H1 (cell line): ENCODE measurements around the gene TYRP1. TPM values are rescaled to one million over a fixed set of nuclear protein-coding genes. Genes with fewer than 3 reads are reported as not detected.

Experiments
- CTCF ChIA-PET: fragments of 300-600 bp; sonication (Branson Sonifier 250); formaldehyde crosslinking; loops from one replicate; lab custom pipeline; 2021; ENCODE audit not compliant: partially characterized antibody; lab: Charles Lee
- POLR2A ChIA-PET: fragments of 300-600 bp; sonication (Branson Sonifier 250); formaldehyde crosslinking; loops from one replicate; lab custom pipeline; 2021; ENCODE audit warnings: inconsistent platforms; ENCODE audit not compliant: partially characterized antibody; lab: Charles Lee
- DNase-seq, 2 experiments: peaks; one replicate each; pipeline versions ENCODE4 v3.0.0 to v3.0.0-alpha.2; 2010 to 2022; ENCODE audit warnings: low spot score in 2 of 2, low read depth in 1 of 2, mixed read lengths in 1 of 2
- FAIRE-seq: peaks from 2 replicates; lab custom pipeline; 2011; peaks lifted over from hg19 to GRCh38; lab: Jason Lieb, UNC
- H2AFZ ChIP-seq: 2 replicates; pipeline ENCODE4 v1.8.1; 2012; ENCODE audit warnings: low read length, inconsistent platforms
- H2AK5ac ChIP-seq: 2 replicates; pipeline ENCODE4 v1.6.1; 2013; ENCODE audit warnings: low read depth, low read length
- H2BK120ac ChIP-seq: replicated peaks from 2 replicates; pipeline ENCODE3; 2013; ENCODE audit warnings: low read depth, low read length, inconsistent platforms
- H2BK12ac ChIP-seq: 2 replicates; pipeline ENCODE4 v1.6.1; 2013; ENCODE audit warnings: low read depth, low read length
- H2BK15ac ChIP-seq: 2 replicates; pipeline ENCODE4 v1.6.1; 2013; ENCODE audit warnings: low read length
- H2BK20ac ChIP-seq: 2 replicates; pipeline ENCODE4 v1.6.1; 2013; ENCODE audit warnings: low read length
- H2BK5ac ChIP-seq: 2 replicates; pipeline ENCODE4 v1.6.1; 2013; ENCODE audit warnings: low read depth, low read length
- H3K14ac ChIP-seq: 2 replicates; pipeline ENCODE4 v1.6.1; 2013; ENCODE audit warnings: inconsistent platforms; ENCODE audit not compliant: insufficient read length
- H3K18ac ChIP-seq: 2 replicates; pipeline ENCODE4 v1.6.1; 2013; ENCODE audit warnings: low read length; ENCODE audit errors: extremely low read depth
- H3K23ac ChIP-seq: 2 replicates; pipeline ENCODE4 v1.6.1; 2013; ENCODE audit warnings: inconsistent platforms; ENCODE audit not compliant: insufficient read length
- H3K23me2 ChIP-seq: 2 replicates; pipeline ENCODE4 v1.6.1; 2013; ENCODE audit warnings: low read depth, low read length
- H3K27ac ChIP-seq: 2 replicates; pipeline ENCODE4 v1.6.1; 2011; ENCODE audit warnings: low read depth, low read length, inconsistent platforms
- H3K27me3 ChIP-seq, 4 experiments: replicated peaks in 1 of 4; 1 replicate in 1 of 4; 2 replicates in 3 of 4; pipeline versions ENCODE4 v1.6.1 to v1.8.1; 2011 to 2013; ENCODE audit warnings: low read length in 3 of 4, mild to moderate bottlenecking in 3 of 4, inconsistent platforms in 2 of 4, mixed read lengths in 2 of 4, moderate library complexity in 1 of 4; ENCODE audit not compliant: control insufficient read depth in 3 of 4, insufficient read depth in 3 of 4; ENCODE audit errors: extremely low read depth in 1 of 4
- H3K36me3 ChIP-seq, 4 experiments: 2 replicates each; pipeline versions ENCODE4 v1.6.1 to v1.8.1; 2011 to 2013; ENCODE audit warnings: mild to moderate bottlenecking in 4 of 4, low read length in 3 of 4, moderate library complexity in 2 of 4, control low read depth in 1 of 4, inconsistent platforms in 1 of 4; ENCODE audit not compliant: insufficient read depth in 4 of 4, control insufficient read depth in 2 of 4
- H3K4ac ChIP-seq: replicated peaks from 2 replicates; pipeline ENCODE3; 2013; ENCODE audit warnings: low read length, low read depth, mixed read lengths, inconsistent platforms; ENCODE audit not compliant: insufficient read length
- H3K4me1 ChIP-seq, 4 experiments: replicated peaks in 1 of 4; 1 replicate in 1 of 4; 2 replicates in 3 of 4; pipeline versions ENCODE4 v1.6.1 to v1.8.1; 2011 to 2013; ENCODE audit warnings: low read length in 3 of 4, inconsistent platforms in 2 of 4, mixed read lengths in 1 of 4; ENCODE audit not compliant: insufficient read depth in 4 of 4, control insufficient read depth in 3 of 4
- H3K4me2 ChIP-seq, 2 experiments: 2 replicates each; pipeline versions ENCODE4 v1.6.1 to v1.8.1; 2011 to 2013; ENCODE audit warnings: low read depth in 2 of 2, low read length in 2 of 2, control low read depth in 1 of 2, inconsistent platforms in 1 of 2, mild to moderate bottlenecking in 1 of 2; ENCODE audit not compliant: insufficient read depth in 1 of 2
- H3K4me3 ChIP-seq, 4 experiments: fragments of 200-600, 300-600 bp in 1 of 4; sonication (generic), shearing (Covaris generic), sonication (Bioruptor Twin) in 1 of 4; 2 replicates each; pipeline versions ENCODE4 v1.5.1 to v1.8.1; 2011 to 2016; ENCODE audit warnings: low read length in 4 of 4, low read depth in 3 of 4, control low read depth in 2 of 4, inconsistent platforms in 2 of 4, mild to moderate bottlenecking in 2 of 4, mixed read lengths in 1 of 4, moderate library complexity in 1 of 4; ENCODE audit not compliant: insufficient read depth in 2 of 4; ENCODE audit errors: extremely low read depth in 1 of 4
- H3K56ac ChIP-seq: replicated peaks from 2 replicates; pipeline ENCODE3; 2013; ENCODE audit warnings: low read depth, mild to moderate bottlenecking, mixed read lengths, low read length, inconsistent platforms; ENCODE audit not compliant: insufficient read length
- H3K79me1 ChIP-seq: 2 replicates; pipeline ENCODE4 v1.6.1; 2013; ENCODE audit warnings: low read depth, low read length, control low read depth
- H3K79me2 ChIP-seq, 2 experiments: 2 replicates each; pipeline versions ENCODE4 v1.6.1 to v1.8.1; 2012 to 2013; ENCODE audit warnings: low read length in 2 of 2, mild to moderate bottlenecking in 2 of 2, inconsistent platforms in 1 of 2; ENCODE audit not compliant: insufficient read depth in 2 of 2, control insufficient read depth in 1 of 2
- H3K9ac ChIP-seq, 4 experiments: replicated peaks in 1 of 4; 1 replicate in 1 of 4; 2 replicates in 3 of 4; pipeline versions ENCODE4 v1.6.1 to v1.8.1; 2011 to 2013; ENCODE audit warnings: low read depth in 3 of 4, low read length in 3 of 4, control low read depth in 2 of 4, mild to moderate bottlenecking in 2 of 4, moderate library complexity in 2 of 4, inconsistent platforms in 1 of 4; ENCODE audit errors: extremely low read depth in 1 of 4
- H3K9me3 ChIP-seq, 2 experiments: 2 replicates each; pipeline versions ENCODE4 v1.6.1 to v1.8.1; 2012 to 2013; ENCODE audit warnings: mild to moderate bottlenecking in 2 of 2, moderate library complexity in 2 of 2, control low read depth in 1 of 2, inconsistent platforms in 1 of 2, low read depth in 1 of 2, low read length in 1 of 2, mixed read lengths in 1 of 2; ENCODE audit not compliant: insufficient read depth in 2 of 2
- H4K20me1 ChIP-seq, 2 experiments: replicated peaks in 1 of 2; 2 replicates each; pipeline versions ENCODE3 to v1.8.1; 2011 to 2013; ENCODE audit warnings: inconsistent platforms in 2 of 2, low read length in 2 of 2, mild to moderate bottlenecking in 1 of 2; ENCODE audit not compliant: insufficient read depth in 2 of 2, control insufficient read depth in 1 of 2
- H4K5ac ChIP-seq: 2 replicates; pipeline ENCODE4 v1.6.1; 2013; ENCODE audit warnings: low read length, low read depth, mixed read lengths, inconsistent platforms; ENCODE audit not compliant: insufficient read length
- H4K8ac ChIP-seq: 2 replicates; pipeline ENCODE4 v1.8.0; 2013; ENCODE audit warnings: mild to moderate bottlenecking, moderate library complexity, low read length, inconsistent platforms; ENCODE audit not compliant: insufficient read depth; ENCODE audit errors: extremely low read depth
- H4K91ac ChIP-seq: replicated peaks from 2 replicates; pipeline ENCODE3; 2013; ENCODE audit warnings: low read length, mixed read lengths, inconsistent platforms; ENCODE audit not compliant: insufficient read length
- CBX8 ChIP-seq: fragments of 300-800, 300-1000 bp; sonication (generic); IDR thresholded peaks from 2 replicates; pipeline ENCODE4 v1.7.1; 2016; ENCODE audit warnings: low read depth, low read length, borderline replicate concordance
- CHD2 ChIP-seq: IDR thresholded peaks from 2 replicates; pipeline ENCODE4 v1.6.1; 2012; ENCODE audit warnings: low read length, improper control_type of control experiment
- EGR1 ChIP-seq: IDR thresholded peaks from 2 replicates; pipeline ENCODE4 v1.6.1; 2011; ENCODE audit warnings: low read depth, low read length, borderline replicate concordance
- EP300 ChIP-seq, 2 experiments: IDR thresholded peaks; 1 replicate in 1 of 2; 2 replicates in 1 of 2; pipeline ENCODE4 v1.6.1; 2011 to 2012; ENCODE audit warnings: low read depth in 2 of 2, low read length in 2 of 2, mild to moderate bottlenecking in 2 of 2, borderline replicate concordance in 1 of 2, inconsistent platforms in 1 of 2, moderate library complexity in 1 of 2
- HDAC2 ChIP-seq, 2 experiments: fragments of 300-600 bp in 1 of 2; sonication (generic) in 1 of 2; IDR thresholded peaks; 2 replicates each; pipeline ENCODE4 v1.6.1; 2011 to 2012; ENCODE audit warnings: low read depth in 2 of 2, low read length in 2 of 2, mild to moderate bottlenecking in 2 of 2, moderate library complexity in 2 of 2, borderline replicate concordance in 1 of 2, inconsistent platforms in 1 of 2
- TCF12 ChIP-seq: IDR thresholded peaks from 2 replicates; pipeline ENCODE4 v1.6.1; 2011; ENCODE audit warnings: low read depth, mild to moderate bottlenecking, low read length
- polyA plus RNA-seq, 7 experiments: library from polyadenylated mRNA; depleted of rRNA in 3 of 7; stranded (reverse) in 5 of 7; unstranded in 2 of 7; fragments of >200 nt in 5 of 7; fragments of 200-250 nt in 2 of 7; gene quantifications; 1 replicate in 5 of 7; 2 replicates in 1 of 7; 4 replicates in 1 of 7; pipeline versions ENCODE4 v1.2.1 to v1.2.3, GENCODE V29; 2011 to 2013; ENCODE audit warnings: missing spikeins in 2 of 7, mixed read lengths in 2 of 7
- total RNA-seq: library from RNA; stranded (reverse); fragmentation: NEBNext Ultra II Directional; extraction: Animal tissue kit (Norgen Biotek cat#: 25700); gene quantifications from 2 replicates; pipeline ENCODE4 v1.2.1, GENCODE V29; 2021

The TYRP1 gene
- total and polyA plus RNA-seq, 2 of the 8 experiments (the other 6 are each of a cell fraction or from before 2014, with no cell fraction given) = 0.15 TPM; not detected in 1

- Histone ChIP-seq H3K4ac (no peak overlapping the region), H3K79me1 (no peaks in the 10 kb centered on the region), H2BK12ac (no peak overlapping the region), H3K9ac (no peak overlapping the region), H3K23ac (no peak overlapping the region), H2AFZ (no peak overlapping the region; the same call in 1 of the 2 replicates), H3K18ac (no peak overlapping the region), H3K27ac (no peak overlapping the region), H2BK15ac (no peak overlapping the region), H4K8ac (no peak overlapping the region), H2BK120ac (no peak overlapping the region), H3K4me3 (no peak overlapping the region), H3K36me3 (no peaks in the 10 kb centered on the region), H2BK5ac (no peak overlapping the region), H3K9me3 (peaks cover 0 to 4% of the 10 kb centered on the region in 2 experiments; a peak in 2 of 4 replicates), H3K79me2 (no peaks in the 10 kb centered on the region), H3K56ac (no peak overlapping the region), H3K23me2 (no peaks in the 10 kb centered on the region), H2BK20ac (no peak overlapping the region), H4K91ac (no peak overlapping the region), H3K4me2 (no peak overlapping the region), H4K20me1 (no peaks in the 10 kb centered on the region), H3K27me3 (no peaks in the 10 kb centered on the region), H3K4me1 (no peaks in the 10 kb centered on the region), H2AK5ac (no peak overlapping the region), H4K5ac (no peak overlapping the region), H3K14ac (no peak overlapping the region)
- CTCF ChIA-PET = interaction anchor here (0.7 kb wide), 1 partner anchor 166 kb away, joined by 3 read pairs; no protein-coding TSS in a partner anchor
- POLR2A ChIA-PET = no interaction called here
- TF ChIP-seq CHD2 = no peak
- TF ChIP-seq EGR1 = no peak
- TF ChIP-seq CBX8 = no peak
- TF ChIP-seq TCF12 = no peak
- TF ChIP-seq HDAC2 (IDR thresholded peaks at IDR 0.05; ENCODE audit: borderline replicate concordance in 1 of 2, low read depth in 2 of 2, low read length in 2 of 2) = no peak
- no peak for TF ChIP-seq EP300 (IDR thresholded peaks at IDR 0.05; ENCODE audit: borderline replicate concordance in 1 of 2, low read depth in 2 of 2, low read length in 2 of 2)
- FAIRE-seq (no peak), DNase-seq (no peak)
Measured at GRCh38 chr9:12730927-12731326, 37.7 kb downstream of the TYRP1 start.
